IPS DF 6.9 (cell line): ENCODE measurements around the gene ADCY6.

Experiments
- DNase-seq: peaks from one replicate; pipeline ENCODE4 v3.0.0-alpha.2; 2013; ENCODE audit warnings: low read depth, low spot score
- H3K27ac ChIP-seq: one replicate; pipeline ENCODE4 v1.5.1; 2013; ENCODE audit warnings: low read length, control low read depth
- H3K27me3 ChIP-seq: 2 replicates; pipeline ENCODE4 v1.6.1; 2013; ENCODE audit warnings: mild to moderate bottlenecking, low read length; ENCODE audit not compliant: control insufficient read depth, insufficient read depth
- H3K36me3 ChIP-seq: 2 replicates; pipeline ENCODE4 v1.6.1; 2013; ENCODE audit warnings: low read length; ENCODE audit not compliant: control insufficient read depth, insufficient read depth
- H3K4me1 ChIP-seq: 2 replicates; pipeline ENCODE4 v1.6.1; 2013; ENCODE audit warnings: low read length; ENCODE audit not compliant: control insufficient read depth, insufficient read depth
- H3K4me3 ChIP-seq: 2 replicates; pipeline ENCODE4 v1.5.1; 2013; ENCODE audit warnings: mild to moderate bottlenecking, low read length
- H3K9me3 ChIP-seq: 2 replicates; pipeline ENCODE4 v1.6.1; 2013; ENCODE audit warnings: low read length, inconsistent platforms; ENCODE audit not compliant: control insufficient read depth, insufficient read depth
- WGBS: extraction: QIAGEN DNeasy Blood & Tissue Kit; methylation state at CpG from one replicate; pipeline ENCODE4 v1.1.7; 2013; ENCODE audit warnings: mixed read lengths, missing lambda C conversion rate; ENCODE audit not compliant: insufficient read length, insufficient coverage; 5-methylcytosine and 5-hydroxymethylcytosine counted together

ADCY6 gene

GRCh38 chr12:48815126-48816110 is 26.5 kb upstream of the ADCY6 start:
- Histone ChIP-seq H3K27ac (no peak overlapping the region), H3K27me3 (peaks cover 21% of the 10 kb centered on the region), H3K4me1 (no peaks in the 10 kb centered on the region), H3K9me3 (no peaks in the 10 kb centered on the region), H3K4me3 (peak overlapping the region; percentile 50; the same call in 1 of the 2 replicates), H3K36me3 (no peaks in the 10 kb centered on the region)
- no CpG with 5 or more reads among the region's 54 CpGs for WGBS
- no peak for DNase-seq

- DNase-seq = no peak
- no peaks in the 10 kb centered on the region for H3K9me3 ChIP-seq
- WGBS = no CpG with 5 or more reads among the region's 70 CpGs
- H3K36me3 ChIP-seq = no peaks in the 10 kb centered on the region
- H3K27me3 ChIP-seq = peaks cover 20% of the 10 kb centered on the region
- H3K4me3 ChIP-seq = peak overlapping the region; percentile 50
- H3K4me1 ChIP-seq = no peaks in the 10 kb centered on the region
- no peak overlapping the region for H3K27ac ChIP-seq
Observed at GRCh38 chr12:48814262-48815125, 25.6 kb upstream of the ADCY6 start.

GRCh38 chr12:48813465-48814261 is 24.8 kb upstream of the ADCY6 start:
- WGBS = 100% methylated on average over 1 of the region's 18 CpGs
- Histone ChIP-seq H3K9me3 (no peaks in the 10 kb centered on the region), H3K27me3 (peaks cover 20% of the 10 kb centered on the region), H3K36me3 (no peaks in the 10 kb centered on the region), H3K27ac (no peak overlapping the region), H3K4me3 (peak overlapping the region; percentile 50), H3K4me1 (no peaks in the 10 kb centered on the region)
- DNase-seq = no peak

GRCh38 chr12:48812389-48812788 is 23.5 kb upstream of the ADCY6 start:
- no peak overlapping the region for H3K27ac ChIP-seq
- no CpG with 5 or more reads among the region's 2 CpGs for WGBS

GRCh38 chr12:48811437-48812090 is 22.7 kb upstream of the ADCY6 start:
- Histone ChIP-seq H3K9me3 (no peaks in the 10 kb centered on the region), H3K27ac (no peak overlapping the region), H3K4me3 (no peak overlapping the region), H3K4me1 (no peaks in the 10 kb centered on the region), H3K36me3 (no peaks in the 10 kb centered on the region), H3K27me3 (peaks cover 7% of the 10 kb centered on the region)
- whole genome bisulfite sequencing = no CpG with 5 or more reads among the region's 5 CpGs
- no peak for DNase-seq

More at GRCh38 chr12:48812389-48812788, 23.5 kb upstream of the ADCY6 start:
- Histone ChIP-seq H3K9me3 (no peaks in the 10 kb centered on the region), H3K27me3 (peaks cover 15% of the 10 kb centered on the region), H3K4me1 (no peaks in the 10 kb centered on the region), H3K4me3 (no peak overlapping the region), H3K36me3 (no peaks in the 10 kb centered on the region)
- no peak for DNase-seq

- Histone ChIP-seq H3K4me3 (no peak overlapping the region), H3K9me3 (no peaks in the 10 kb centered on the region), H3K27ac (no peak overlapping the region), H3K36me3 (no peaks in the 10 kb centered on the region), H3K4me1 (no peaks in the 10 kb centered on the region), H3K27me3 (peaks cover 1% of the 10 kb centered on the region; the same call in 1 of the 2 replicates)
- WGBS = no CpG with 5 or more reads among the region's 5 CpGs
- no peak for DNase-seq
Observed at GRCh38 chr12:48810903-48811431, 22.1 kb upstream of the ADCY6 start.

GRCh38 chr12:48807981-48808380 is 19.1 kb upstream of the ADCY6 start:
- H3K36me3 ChIP-seq = no peaks in the 10 kb centered on the region
- no peaks in the 10 kb centered on the region for H3K4me1 ChIP-seq
- no peak for DNase-seq
- H3K9me3 ChIP-seq = no peaks in the 10 kb centered on the region
- no peak overlapping the region for H3K4me3 ChIP-seq
- no peak overlapping the region for H3K27ac ChIP-seq
- no CpG with 5 or more reads among the region's 3 CpGs for WGBS
- no peaks in the 10 kb centered on the region for H3K27me3 ChIP-seq

GRCh38 chr12:48803675-48804074 is 14.8 kb upstream of the ADCY6 start:
- Histone ChIP-seq H3K27me3 (no peaks in the 10 kb centered on the region), H3K27ac (no peak overlapping the region), H3K4me3 (no peak overlapping the region), H3K4me1 (no peaks in the 10 kb centered on the region), H3K36me3 (no peaks in the 10 kb centered on the region), H3K9me3 (no peaks in the 10 kb centered on the region)
- WGBS = no CpG with 5 or more reads among the region's 1 CpG
- no peak for DNase-seq

- no CpG with 5 or more reads among the region's 14 CpGs for WGBS
- Histone ChIP-seq H3K4me3 (no peak overlapping the region), H3K4me1 (no peaks in the 10 kb centered on the region), H3K27ac (no peak overlapping the region), H3K36me3 (no peaks in the 10 kb centered on the region), H3K27me3 (no peaks in the 10 kb centered on the region), H3K9me3 (no peaks in the 10 kb centered on the region)
- DNase-seq = no peak
Observed at GRCh38 chr12:48800971-48801370, 12.1 kb upstream of the ADCY6 start.
